Measurements from ENCODE around the gene LYPD6B. TPM values are rescaled to one million over a fixed set of nuclear protein-coding genes. Genes with fewer than 3 reads are reported as not detected.

The LYPD6B gene
- total and polyA plus RNA-seq, 2 donors (not counting 1 experiment from before 2014, with no cell fraction given) = 1.5 to 2.7 TPM

GRCh38 chr2:149258531-149258930 is 220.0 kb downstream of the LYPD6B start:
- Histone ChIP-seq H4K20me1 (ENCODE audit: control insufficient read depth, insufficient read depth, low read length, poor library complexity, severe bottlenecking) (no peaks in the 10 kb centered on the region), H3K79me2 (ENCODE audit: control insufficient read depth, insufficient read depth, low read length) (no peaks in the 10 kb centered on the region), H3K4me1 (ENCODE audit: control insufficient read depth in 2 of 2, insufficient read depth in 2 of 2, low read length in 2 of 2) (no peaks in the 10 kb centered on the region), H3K27me3 (replicated peaks in 1 of 4; ENCODE audit: control extremely low read depth in 1 of 4, control insufficient read depth in 3 of 4, insufficient read depth in 4 of 4, low read length in 3 of 4) (no peaks in the 10 kb centered on the region), H3K27ac (ENCODE audit: low read length in 2 of 2) (no peak overlapping the region), H3K9me3 (ENCODE audit: control extremely low read depth in 1 of 3, control insufficient read depth in 2 of 3, insufficient read depth in 1 of 3, low read length in 2 of 3) (peaks cover 0 to 9% (median 0%) of the 10 kb centered on the region in 3 donors), H3K4me3 (ENCODE audit: control extremely low read depth in 1 of 5, extremely low read depth in 1 of 5, insufficient read depth in 1 of 5, low read depth in 2 of 5, low read length in 4 of 5) (no peak overlapping the region), H3K36me3 (replicated peaks in 1 of 2; ENCODE audit: control extremely low read depth in 1 of 2, control insufficient read depth in 1 of 2, extremely low read depth in 1 of 2, insufficient read depth in 2 of 2, low read length in 1 of 2) (no peaks in the 10 kb centered on the region), H3K4me2 (replicated peaks; ENCODE audit: low read depth, low read length, poor library complexity, severe bottlenecking) (no peak overlapping the region), H2AFZ (ENCODE audit: insufficient read depth, low read depth, low read length, poor library complexity, severe bottlenecking) (no peak overlapping the region), H3K9ac (ENCODE audit: low read length) (no peak overlapping the region)
- no peak for TF ChIP-seq EZH2 (IDR thresholded peaks at IDR 0.05; ENCODE audit: borderline replicate concordance, insufficient read depth, low read depth, low read length, poor library complexity, severe bottlenecking)
- TF ChIP-seq CTCF (IDR thresholded peaks at IDR 0.05) = no peak
- ChIA-PET POLR2A (no interaction called here), CTCF (no interaction called here)
- Mint-ChIP-seq H3K4me3 (no peak overlapping the region), H3K27me3 (peaks cover 19% of the 10 kb centered on the region), H3K9me3 (ENCODE audit: insufficient read depth) (peaks cover 10% of the 10 kb centered on the region), H3K4me1 (no peaks in the 10 kb centered on the region), H3K27ac (no peak overlapping the region)
- intact Hi-C loops (cut with micrococcal nuclease) = no loop called here
- ATAC-seq (ENCODE audit: low read depth) (no peak), DNase-seq (no peak)

- Histone ChIP-seq H3K79me2 (ENCODE audit: control insufficient read depth, insufficient read depth, low read length) (no peaks in the 10 kb centered on the region), H3K27me3 (replicated peaks in 1 of 4; ENCODE audit: control extremely low read depth in 1 of 4, control insufficient read depth in 3 of 4, insufficient read depth in 4 of 4, low read length in 3 of 4) (no peaks in the 10 kb centered on the region), H3K9me3 (ENCODE audit: control extremely low read depth in 1 of 3, control insufficient read depth in 2 of 3, insufficient read depth in 1 of 3, low read length in 2 of 3) (peaks cover 0 to 9% (median 0%) of the 10 kb centered on the region in 3 donors), H3K36me3 (replicated peaks in 1 of 2; ENCODE audit: control extremely low read depth in 1 of 2, control insufficient read depth in 1 of 2, extremely low read depth in 1 of 2, insufficient read depth in 2 of 2, low read length in 1 of 2) (no peaks in the 10 kb centered on the region), H3K4me1 (ENCODE audit: control insufficient read depth in 2 of 2, insufficient read depth in 2 of 2, low read length in 2 of 2) (no peaks in the 10 kb centered on the region), H3K4me3 (ENCODE audit: control extremely low read depth in 1 of 5, extremely low read depth in 1 of 5, insufficient read depth in 1 of 5, low read depth in 2 of 5, low read length in 4 of 5) (no peak overlapping the region), H3K9ac (ENCODE audit: low read length) (no peak overlapping the region), H4K20me1 (ENCODE audit: control insufficient read depth, insufficient read depth, low read length, poor library complexity, severe bottlenecking) (no peaks in the 10 kb centered on the region), H3K4me2 (replicated peaks; ENCODE audit: low read depth, low read length, poor library complexity, severe bottlenecking) (no peak overlapping the region), H2AFZ (ENCODE audit: insufficient read depth, low read depth, low read length, poor library complexity, severe bottlenecking) (no peak overlapping the region), H3K27ac (ENCODE audit: low read length in 2 of 2) (no peak overlapping the region)
- TF ChIP-seq CTCF (IDR thresholded peaks at IDR 0.05) = no peak
- no peak for TF ChIP-seq EZH2 (IDR thresholded peaks at IDR 0.05; ENCODE audit: borderline replicate concordance, insufficient read depth, low read depth, low read length, poor library complexity, severe bottlenecking)
- ATAC-seq (ENCODE audit: low read depth) (no peak), DNase-seq (no peak)
- Mint-ChIP-seq H3K27ac (no peak overlapping the region), H3K4me1 (no peaks in the 10 kb centered on the region), H3K9me3 (ENCODE audit: insufficient read depth) (peaks cover 10% of the 10 kb centered on the region), H3K4me3 (no peak overlapping the region), H3K27me3 (peaks cover 19% of the 10 kb centered on the region)
- intact Hi-C loops (cut with micrococcal nuclease) = no loop called here
- CTCF ChIA-PET = no interaction called here
- POLR2A ChIA-PET = no interaction called here
- 96% methylated on average over 4 of the region's 4 CpGs for WGBS (ENCODE audit: insufficient coverage)
Observed at GRCh38 chr2:149259136-149259535, 220.6 kb downstream of the LYPD6B start.

All from B cell (primary cell).